Endodermal cell (in vitro differentiated cells): Measurements from ENCODE around the gene LNPEP. TPM values are rescaled to one million over a fixed set of nuclear protein-coding genes. Genes with fewer than 3 reads are reported as not detected.

ENCODE experiments used
- DNase-seq: peaks from one replicate; pipeline ENCODE4 v3.0.0-alpha.2; 2017
- H3K27ac ChIP-seq: 2 replicates; pipeline ENCODE4 v1.5.1; 2013; ENCODE audit warnings: mild to moderate bottlenecking, low read depth, low read length, moderate library complexity
- H3K27me3 ChIP-seq: 2 replicates; pipeline ENCODE4 v1.6.1; 2013; ENCODE audit warnings: mild to moderate bottlenecking, low read length, moderate library complexity; ENCODE audit not compliant: insufficient read depth, control insufficient read depth, poor library complexity, severe bottlenecking
- H3K36me3 ChIP-seq: 2 replicates; pipeline ENCODE4 v1.7.0; 2013; ENCODE audit warnings: mild to moderate bottlenecking, low read length, moderate library complexity; ENCODE audit not compliant: control insufficient read depth, insufficient read depth
- H3K4me1 ChIP-seq: one replicate; pipeline ENCODE4 v1.7.0; 2013; ENCODE audit warnings: low read length; ENCODE audit not compliant: control insufficient read depth, insufficient read depth
- H3K4me3 ChIP-seq: 2 replicates; pipeline ENCODE4 v1.5.1; 2013; ENCODE audit warnings: mild to moderate bottlenecking, low read length, moderate library complexity
- H3K9ac ChIP-seq: 2 replicates; pipeline ENCODE4 v1.6.1; 2013; ENCODE audit warnings: mild to moderate bottlenecking, low read length, moderate library complexity; ENCODE audit not compliant: poor library complexity, severe bottlenecking; ENCODE audit errors: extremely low read depth
- H3K9me3 ChIP-seq: 2 replicates; pipeline ENCODE4 v1.6.1; 2013; ENCODE audit warnings: mild to moderate bottlenecking, low read length, moderate library complexity; ENCODE audit not compliant: control insufficient read depth
- H3K27ac Mint-ChIP-seq: 2 replicates; pipeline ENCODE4 v1.8.0; 2020; ENCODE audit warnings: mixed read lengths
- H3K27me3 Mint-ChIP-seq: 2 replicates; pipeline ENCODE4 v1.8.0; 2021; ENCODE audit warnings: mild to moderate bottlenecking, mixed read lengths; ENCODE audit not compliant: insufficient read depth
- H3K36me3 Mint-ChIP-seq: 2 replicates; pipeline ENCODE4 v1.8.0; 2020; ENCODE audit warnings: low read depth, mixed read lengths
- H3K4me1 Mint-ChIP-seq: 2 replicates; pipeline ENCODE4 v1.8.0; 2020; ENCODE audit warnings: mixed read lengths
- H3K4me3 Mint-ChIP-seq: 2 replicates; pipeline ENCODE4 v1.8.0; 2020; ENCODE audit warnings: mild to moderate bottlenecking, moderate library complexity, mixed read lengths
- H3K9me3 Mint-ChIP-seq: 2 replicates; pipeline ENCODE4 v1.8.0; 2020; ENCODE audit warnings: mild to moderate bottlenecking, mixed read lengths
- CTCF ChIP-seq: fragments of 200-600 bp; sonication (generic); conservative IDR thresholded peaks from 2 replicates; pipeline ENCODE4 v1.5.0; 2021; ENCODE audit warnings: antibody characterized with exemption, mild to moderate bottlenecking
- WGBS, 2 experiments: methylation state at CpG; one replicate each; pipeline versions ENCODE4 v1.1.5 to v1.1.7; 2013; ENCODE audit warnings: missing lambda C conversion rate in 2 of 2, mixed read lengths in 1 of 2; ENCODE audit not compliant: insufficient coverage in 1 of 2, insufficient read length in 1 of 2; 5-methylcytosine and 5-hydroxymethylcytosine counted together
- total RNA-seq, 2 donors: library from RNA; stranded (reverse); fragmentation: NEBNext Ultra II Directional in 1 of 2; extraction: Animal tissue kit (Norgen Biotek cat#: 25700) in 1 of 2; gene quantifications; 2 replicates in 1 of 2; 3 replicates in 1 of 2; pipeline ENCODE4 v1.2.1, GENCODE V29; 2021

LNPEP gene
- total RNA-seq, 2 donors from 2014 or later, result 11.2 to 12.3 TPM

GRCh38 chr5:97009921-97010320 is 74.0 kb downstream of the LNPEP start:
- Histone ChIP-seq H3K27me3 (no peaks in the 10 kb centered on the region), H3K9me3 (no peaks in the 10 kb centered on the region), H3K4me1 (no peaks in the 10 kb centered on the region), H3K4me3 (no peak overlapping the region), H3K27ac (no peak overlapping the region), H3K36me3 (peaks cover 26% of the 10 kb centered on the region), H3K9ac (no peak overlapping the region)
- no peak for DNase-seq
- H3K9me3 Mint-ChIP-seq, result no peaks in the 10 kb centered on the region
- no peak overlapping the region for H3K4me3 Mint-ChIP-seq
- peaks cover 5% of the 10 kb centered on the region for H3K4me1 Mint-ChIP-seq
- WGBS, 2 experiments, result 100% methylated on average over 1 of the region's 1 CpG; no CpG with 5 or more reads in 1 of the 2 experiments
- TF ChIP-seq CTCF, result no peak
- no peaks in the 10 kb centered on the region for H3K36me3 Mint-ChIP-seq
- H3K27ac Mint-ChIP-seq, result no peak overlapping the region
- H3K27me3 Mint-ChIP-seq, result no peaks in the 10 kb centered on the region

- Histone ChIP-seq H3K27ac (no peak overlapping the region), H3K4me3 (no peak overlapping the region), H3K9ac (no peak overlapping the region), H3K27me3 (no peaks in the 10 kb centered on the region), H3K36me3 (peaks cover 31% of the 10 kb centered on the region), H3K4me1 (no peaks in the 10 kb centered on the region), H3K9me3 (no peaks in the 10 kb centered on the region)
- no peaks in the 10 kb centered on the region for H3K36me3 Mint-ChIP-seq
- no peaks in the 10 kb centered on the region for H3K9me3 Mint-ChIP-seq
- WGBS, 2 experiments, result 86 to 100% methylated on average over 3 of the region's 3 CpGs
- H3K4me3 Mint-ChIP-seq, result no peak overlapping the region
- no peak for TF ChIP-seq CTCF
- no peaks in the 10 kb centered on the region for H3K27me3 Mint-ChIP-seq
- peaks cover 5% of the 10 kb centered on the region for H3K4me1 Mint-ChIP-seq
- no peak for DNase-seq
- no peak overlapping the region for H3K27ac Mint-ChIP-seq
Observed at GRCh38 chr5:97010606-97011005, 74.7 kb downstream of the LNPEP start.

- no peaks in the 10 kb centered on the region for H3K4me1 ChIP-seq
- H3K9ac ChIP-seq, result no peak overlapping the region
- Mint-ChIP-seq H3K27ac (no peak overlapping the region), H3K36me3 (no peaks in the 10 kb centered on the region), H3K27me3 (no peaks in the 10 kb centered on the region), H3K4me3 (no peak overlapping the region), H3K4me1 (peaks cover 5% of the 10 kb centered on the region), H3K9me3 (no peaks in the 10 kb centered on the region)
- no peaks in the 10 kb centered on the region for H3K27me3 ChIP-seq
- peaks cover 25% of the 10 kb centered on the region for H3K36me3 ChIP-seq
- no peak for TF ChIP-seq CTCF
- no peaks in the 10 kb centered on the region for H3K9me3 ChIP-seq
- 92 to 100% methylated on average over 1 of the region's 2 CpGs for WGBS, 2 experiments
- DNase-seq, result no peak
- no peak overlapping the region for H3K4me3 ChIP-seq
- no peak overlapping the region for H3K27ac ChIP-seq
Observed at GRCh38 chr5:97011567-97011966, 75.7 kb downstream of the LNPEP start.
